SK-N-SH treated with all-trans-retinoic acid at 6 μM for 48 hours (cell line): ENCODE results near the gene UVRAG.

ENCODE experiments used
- ESRRG ChIP-seq: fragments of 250-450 bp; sonication (Bioruptor Pico); IDR thresholded peaks from 2 replicates; pipeline ENCODE4 v1.6.1; 2021; ENCODE audit warnings: mild to moderate bottlenecking
- ISL1 ChIP-seq: fragments of 250-450 bp; sonication (Bioruptor Pico); IDR thresholded peaks from 2 replicates; pipeline ENCODE4 v2.1.2; 2022; ENCODE audit warnings: mild to moderate bottlenecking, moderate library complexity
- OSR1 ChIP-seq: fragments of 250-450 bp; sonication (Bioruptor Pico); IDR thresholded peaks from 2 replicates; pipeline ENCODE4 v1.8.0; 2022; ENCODE audit warnings: moderate library complexity, mild to moderate bottlenecking, inconsistent platforms
- RARB ChIP-seq: fragments of 250-450 bp; sonication (Bioruptor Pico); IDR thresholded peaks from 2 replicates; pipeline ENCODE4 v1.8.0; 2021; ENCODE audit warnings: mild to moderate bottlenecking, moderate library complexity
- SNAI2 ChIP-seq: fragments of 250-450 bp; sonication (Bioruptor Pico); IDR thresholded peaks from 2 replicates; pipeline ENCODE4 v1.5.0; 2020; ENCODE audit warnings: mild to moderate bottlenecking, moderate library complexity
- ZC3H10 ChIP-seq: fragments of 250-450 bp; sonication (Bioruptor Pico); IDR thresholded peaks from 2 replicates; pipeline ENCODE4 v1.5.1; 2021; ENCODE audit warnings: mild to moderate bottlenecking, moderate library complexity
- ZFP3 ChIP-seq: fragments of 250-450 bp; sonication (Bioruptor Pico); IDR thresholded peaks from 2 replicates; pipeline ENCODE4 v1.5.0; 2020; ENCODE audit warnings: mild to moderate bottlenecking, moderate library complexity
- ZNF8 ChIP-seq: fragments of 450-650 bp; formaldehyde crosslinking; IDR thresholded peaks from 2 replicates; pipeline ENCODE4 v1.5.0; 2020; ENCODE audit warnings: mild to moderate bottlenecking, moderate library complexity
- TF ChIP-seq, protein P1 (sequence below): fragments of 250-450 bp; sonication (Bioruptor Pico); IDR thresholded peaks from 2 replicates; pipeline ENCODE4 v1.5.1; 2020; ENCODE audit warnings: low read depth, mild to moderate bottlenecking, moderate library complexity
- TF ChIP-seq, protein P2 (sequence below): fragments of 250-450 bp; sonication (Bioruptor Pico); IDR thresholded peaks from 2 replicates; pipeline ENCODE4 v1.8.0; 2021; ENCODE audit warnings: low read depth, mild to moderate bottlenecking, moderate library complexity, borderline replicate concordance
- TF ChIP-seq, protein P3 (sequence below): fragments of 250-450 bp; sonication (Bioruptor Pico); IDR thresholded peaks from 2 replicates; pipeline ENCODE4 v1.5.0; 2020; ENCODE audit warnings: mild to moderate bottlenecking, moderate library complexity
- TF ChIP-seq, protein P4 (sequence below): fragments of 250-450 bp; sonication (Bioruptor Pico); IDR thresholded peaks from 2 replicates; pipeline ENCODE4 v1.8.0; 2020; ENCODE audit warnings: mild to moderate bottlenecking, moderate library complexity, borderline replicate concordance

DNA sequence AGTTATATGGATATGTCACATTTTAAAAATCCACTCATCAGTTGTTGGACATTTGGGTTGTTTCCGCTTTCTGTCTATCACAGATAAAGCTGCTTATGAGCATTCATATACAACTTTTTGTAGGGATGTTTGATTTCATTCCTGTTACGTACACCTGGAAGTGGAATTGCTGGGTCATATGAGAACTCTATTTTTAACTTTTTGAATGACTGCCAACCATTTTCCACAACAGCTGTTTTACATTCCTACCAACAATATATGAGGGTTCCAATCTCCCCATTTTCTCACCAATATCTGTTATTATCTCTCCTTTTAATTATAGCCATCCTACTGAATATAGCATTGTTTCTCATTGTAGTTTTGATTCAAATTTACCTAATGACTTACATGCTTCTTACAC, 172.0 kb downstream of the UVRAG start:
- TF ChIP-seq RARB (CRISPR knock-in tag): no peak
- TF ChIP-seq, protein P1, sequence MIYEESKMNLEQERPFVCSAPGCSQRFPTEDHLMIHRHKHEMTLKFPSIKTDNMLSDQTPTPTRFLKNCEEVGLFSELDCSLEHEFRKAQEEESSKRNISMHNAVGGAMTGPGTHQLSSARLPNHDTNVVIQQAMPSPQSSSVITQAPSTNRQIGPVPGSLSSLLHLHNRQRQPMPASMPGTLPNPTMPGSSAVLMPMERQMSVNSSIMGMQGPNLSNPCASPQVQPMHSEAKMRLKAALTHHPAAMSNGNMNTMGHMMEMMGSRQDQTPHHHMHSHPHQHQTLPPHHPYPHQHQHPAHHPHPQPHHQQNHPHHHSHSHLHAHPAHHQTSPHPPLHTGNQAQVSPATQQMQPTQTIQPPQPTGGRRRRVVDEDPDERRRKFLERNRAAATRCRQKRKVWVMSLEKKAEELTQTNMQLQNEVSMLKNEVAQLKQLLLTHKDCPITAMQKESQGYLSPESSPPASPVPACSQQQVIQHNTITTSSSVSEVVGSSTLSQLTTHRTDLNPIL (CRISPR knock-in tag): no peak
- TF ChIP-seq ZC3H10: no peak
- TF ChIP-seq ZNF8: no peak
- TF ChIP-seq, protein P2, sequence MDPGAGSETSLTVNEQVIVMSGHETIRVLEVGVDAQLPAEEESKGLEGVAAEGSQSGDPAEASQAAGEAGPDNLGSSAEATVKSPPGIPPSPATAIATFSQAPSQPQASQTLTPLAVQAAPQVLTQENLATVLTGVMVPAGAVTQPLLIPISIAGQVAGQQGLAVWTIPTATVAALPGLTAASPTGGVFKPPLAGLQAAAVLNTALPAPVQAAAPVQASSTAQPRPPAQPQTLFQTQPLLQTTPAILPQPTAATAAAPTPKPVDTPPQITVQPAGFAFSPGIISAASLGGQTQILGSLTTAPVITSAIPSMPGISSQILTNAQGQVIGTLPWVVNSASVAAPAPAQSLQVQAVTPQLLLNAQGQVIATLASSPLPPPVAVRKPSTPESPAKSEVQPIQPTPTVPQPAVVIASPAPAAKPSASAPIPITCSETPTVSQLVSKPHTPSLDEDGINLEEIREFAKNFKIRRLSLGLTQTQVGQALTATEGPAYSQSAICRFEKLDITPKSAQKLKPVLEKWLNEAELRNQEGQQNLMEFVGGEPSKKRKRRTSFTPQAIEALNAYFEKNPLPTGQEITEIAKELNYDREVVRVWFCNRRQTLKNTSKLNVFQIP (CRISPR knock-in tag): no peak
- TF ChIP-seq, protein P3, sequence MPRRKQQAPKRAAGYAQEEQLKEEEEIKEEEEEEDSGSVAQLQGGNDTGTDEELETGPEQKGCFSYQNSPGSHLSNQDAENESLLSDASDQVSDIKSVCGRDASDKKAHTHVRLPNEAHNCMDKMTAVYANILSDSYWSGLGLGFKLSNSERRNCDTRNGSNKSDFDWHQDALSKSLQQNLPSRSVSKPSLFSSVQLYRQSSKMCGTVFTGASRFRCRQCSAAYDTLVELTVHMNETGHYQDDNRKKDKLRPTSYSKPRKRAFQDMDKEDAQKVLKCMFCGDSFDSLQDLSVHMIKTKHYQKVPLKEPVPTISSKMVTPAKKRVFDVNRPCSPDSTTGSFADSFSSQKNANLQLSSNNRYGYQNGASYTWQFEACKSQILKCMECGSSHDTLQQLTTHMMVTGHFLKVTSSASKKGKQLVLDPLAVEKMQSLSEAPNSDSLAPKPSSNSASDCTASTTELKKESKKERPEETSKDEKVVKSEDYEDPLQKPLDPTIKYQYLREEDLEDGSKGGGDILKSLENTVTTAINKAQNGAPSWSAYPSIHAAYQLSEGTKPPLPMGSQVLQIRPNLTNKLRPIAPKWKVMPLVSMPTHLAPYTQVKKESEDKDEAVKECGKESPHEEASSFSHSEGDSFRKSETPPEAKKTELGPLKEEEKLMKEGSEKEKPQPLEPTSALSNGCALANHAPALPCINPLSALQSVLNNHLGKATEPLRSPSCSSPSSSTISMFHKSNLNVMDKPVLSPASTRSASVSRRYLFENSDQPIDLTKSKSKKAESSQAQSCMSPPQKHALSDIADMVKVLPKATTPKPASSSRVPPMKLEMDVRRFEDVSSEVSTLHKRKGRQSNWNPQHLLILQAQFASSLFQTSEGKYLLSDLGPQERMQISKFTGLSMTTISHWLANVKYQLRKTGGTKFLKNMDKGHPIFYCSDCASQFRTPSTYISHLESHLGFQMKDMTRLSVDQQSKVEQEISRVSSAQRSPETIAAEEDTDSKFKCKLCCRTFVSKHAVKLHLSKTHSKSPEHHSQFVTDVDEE (CRISPR knock-in tag): no peak
- TF ChIP-seq ISL1: no peak
- TF ChIP-seq OSR1 (CRISPR knock-in tag): no peak
- TF ChIP-seq, protein P4, sequence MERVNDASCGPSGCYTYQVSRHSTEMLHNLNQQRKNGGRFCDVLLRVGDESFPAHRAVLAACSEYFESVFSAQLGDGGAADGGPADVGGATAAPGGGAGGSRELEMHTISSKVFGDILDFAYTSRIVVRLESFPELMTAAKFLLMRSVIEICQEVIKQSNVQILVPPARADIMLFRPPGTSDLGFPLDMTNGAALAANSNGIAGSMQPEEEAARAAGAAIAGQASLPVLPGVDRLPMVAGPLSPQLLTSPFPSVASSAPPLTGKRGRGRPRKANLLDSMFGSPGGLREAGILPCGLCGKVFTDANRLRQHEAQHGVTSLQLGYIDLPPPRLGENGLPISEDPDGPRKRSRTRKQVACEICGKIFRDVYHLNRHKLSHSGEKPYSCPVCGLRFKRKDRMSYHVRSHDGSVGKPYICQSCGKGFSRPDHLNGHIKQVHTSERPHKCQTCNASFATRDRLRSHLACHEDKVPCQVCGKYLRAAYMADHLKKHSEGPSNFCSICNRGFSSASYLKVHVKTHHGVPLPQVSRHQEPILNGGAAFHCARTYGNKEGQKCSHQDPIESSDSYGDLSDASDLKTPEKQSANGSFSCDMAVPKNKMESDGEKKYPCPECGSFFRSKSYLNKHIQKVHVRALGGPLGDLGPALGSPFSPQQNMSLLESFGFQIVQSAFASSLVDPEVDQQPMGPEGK (CRISPR knock-in tag): no peak
- no peak for TF ChIP-seq ESRRG (CRISPR knock-in tag)
- no peak for TF ChIP-seq ZFP3 (CRISPR knock-in tag)
- no peak for TF ChIP-seq SNAI2 (CRISPR knock-in tag)
